ENCODE results near the gene SETD4.
"Not testable (repeated sequence)": the region's sequence is repeated elsewhere in the genome, so short reads cannot be mapped to it uniquely, and the experiment has no call there.

Gene SETD4, protein sequence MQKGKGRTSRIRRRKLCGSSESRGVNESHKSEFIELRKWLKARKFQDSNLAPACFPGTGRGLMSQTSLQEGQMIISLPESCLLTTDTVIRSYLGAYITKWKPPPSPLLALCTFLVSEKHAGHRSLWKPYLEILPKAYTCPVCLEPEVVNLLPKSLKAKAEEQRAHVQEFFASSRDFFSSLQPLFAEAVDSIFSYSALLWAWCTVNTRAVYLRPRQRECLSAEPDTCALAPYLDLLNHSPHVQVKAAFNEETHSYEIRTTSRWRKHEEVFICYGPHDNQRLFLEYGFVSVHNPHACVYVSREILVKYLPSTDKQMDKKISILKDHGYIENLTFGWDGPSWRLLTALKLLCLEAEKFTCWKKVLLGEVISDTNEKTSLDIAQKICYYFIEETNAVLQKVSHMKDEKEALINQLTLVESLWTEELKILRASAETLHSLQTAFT

DNA sequence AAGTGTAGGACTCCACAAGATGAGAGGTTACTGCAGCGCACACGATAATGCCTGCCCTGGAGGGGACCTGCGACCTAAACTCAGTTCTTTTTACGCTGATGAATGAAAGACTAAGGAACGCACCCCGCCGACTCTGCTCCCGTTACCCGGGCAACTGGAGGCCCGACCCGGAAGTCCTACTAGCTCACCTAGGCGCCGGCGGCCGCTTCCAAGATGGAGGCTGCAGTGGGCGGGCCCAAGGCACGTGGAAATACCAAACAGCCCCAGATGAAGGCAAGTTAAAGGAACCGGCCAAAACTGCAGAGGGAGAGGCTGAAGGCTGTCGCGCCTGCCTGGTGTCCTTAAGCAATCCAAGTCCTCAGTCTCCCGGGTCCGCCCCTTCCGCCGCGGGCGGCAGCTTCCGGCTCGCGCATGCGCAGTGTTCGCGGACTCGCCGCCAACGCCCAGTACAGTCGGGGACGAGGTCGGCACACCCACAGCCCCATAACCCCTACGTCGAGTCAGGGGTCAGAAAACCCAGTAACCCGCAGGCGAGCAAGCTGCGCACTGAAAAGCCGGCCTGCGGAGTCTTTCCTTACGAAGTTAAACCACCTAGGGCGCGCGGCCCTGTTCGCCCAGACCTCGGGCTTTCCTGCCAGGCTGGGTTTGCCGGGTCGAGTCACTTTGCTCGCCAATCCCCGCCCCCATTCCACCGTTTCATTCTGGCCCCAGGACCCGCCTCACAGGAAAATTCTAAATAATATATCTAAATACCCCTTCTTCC is at the start of gene SETD4:
TSS of gene SETD4 (minus strand) at position 368 of the 763 bp plus-strand sequence. CDS start 1,638 bp downstream, outside the sequence.
- DNase-seq, result peak; percentile 93

DNA sequence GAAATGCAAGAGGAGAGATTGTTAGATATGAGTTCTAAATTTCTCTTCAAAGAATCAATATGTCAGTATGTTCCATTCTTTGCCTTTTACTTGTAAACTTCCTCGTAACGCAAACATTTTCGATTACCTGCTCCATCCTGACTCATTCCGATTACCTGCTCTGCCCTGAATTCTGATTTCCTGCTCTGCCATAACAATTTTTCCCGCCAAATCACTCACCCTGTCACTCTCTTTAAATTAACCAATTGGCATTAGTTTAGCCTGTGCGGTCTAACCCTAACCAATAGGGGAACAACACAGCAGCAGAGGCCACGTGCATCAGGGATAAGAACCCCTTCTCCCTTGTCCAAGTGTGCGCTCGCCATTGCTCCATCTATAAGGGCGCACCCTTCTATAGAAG is 49.5 kb upstream of the SETD4 start:
- no peak for DNase-seq

DNA sequence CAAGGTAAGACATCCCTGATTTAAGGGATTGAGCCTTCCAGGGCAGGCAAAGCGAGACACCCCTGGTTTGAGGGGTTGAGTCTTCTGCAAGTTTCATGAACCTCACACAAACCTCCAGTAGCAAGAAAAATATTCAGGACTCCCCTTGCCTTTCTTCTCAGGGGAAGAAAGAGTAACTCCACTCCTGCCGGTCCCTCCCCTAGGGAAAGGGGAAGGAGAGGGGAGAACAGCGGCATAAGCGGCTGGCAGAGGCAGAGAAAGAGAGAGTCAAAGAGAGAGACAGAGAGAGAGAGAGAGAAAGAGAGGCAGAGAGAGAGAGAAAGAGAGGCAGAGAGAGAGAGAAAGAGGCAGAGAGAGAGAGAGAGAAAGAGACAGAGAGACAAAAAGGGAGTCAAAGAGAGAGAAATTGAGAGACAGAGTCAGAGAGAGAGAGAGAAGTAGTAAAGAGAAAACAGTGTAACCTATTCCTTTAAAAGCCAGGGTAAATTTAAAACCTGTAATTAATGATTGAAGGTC is 45.1 kb upstream of the SETD4 start:
- DNase-seq, result no peak

DNA sequence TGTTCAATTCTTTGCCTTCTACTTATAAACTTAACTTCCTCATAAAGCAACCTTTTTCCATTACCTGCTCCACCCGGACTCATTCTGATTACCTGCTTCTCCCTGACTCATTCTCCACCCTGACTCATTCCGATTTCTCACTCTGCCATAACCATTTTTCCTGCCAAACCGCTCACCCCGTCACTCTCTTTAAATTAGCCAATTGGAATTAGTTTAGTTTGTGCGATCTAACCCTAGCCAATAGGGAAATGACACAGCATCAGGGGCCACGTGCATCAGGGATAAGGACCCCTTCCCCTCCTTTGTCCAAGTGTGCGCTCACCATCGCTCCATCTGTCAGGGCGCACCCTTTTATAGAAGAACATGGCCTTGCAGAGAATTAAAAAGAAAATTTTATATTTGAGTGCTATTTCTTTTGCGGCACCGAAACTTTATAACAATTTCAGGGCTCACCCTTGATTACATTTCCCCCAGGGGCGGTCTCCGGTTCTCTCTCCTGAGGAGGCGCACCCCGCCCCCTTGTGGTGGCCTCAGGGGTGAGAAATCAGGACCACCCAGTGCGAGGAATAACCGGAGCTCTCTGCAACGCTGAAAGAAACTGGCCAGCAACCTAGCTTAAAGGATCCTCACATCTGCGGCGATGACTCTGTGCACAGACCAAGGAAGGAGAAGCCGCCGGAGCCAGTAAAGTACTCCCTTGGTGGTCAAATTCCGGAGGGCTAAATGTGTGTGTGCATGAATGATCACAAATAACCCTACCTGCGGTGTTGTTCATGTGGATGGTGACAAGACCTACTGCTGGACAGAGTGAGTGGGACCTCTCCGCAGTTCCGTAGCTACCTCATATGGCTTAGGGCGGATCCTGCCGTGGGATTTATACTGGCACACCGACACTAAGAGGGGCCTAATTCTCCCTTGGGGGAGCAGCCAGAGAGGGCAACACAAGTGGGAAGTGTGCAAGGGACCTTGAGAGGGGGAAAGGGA is 44.3 kb upstream of the SETD4 start:
- no peak for DNase-seq

DNA sequence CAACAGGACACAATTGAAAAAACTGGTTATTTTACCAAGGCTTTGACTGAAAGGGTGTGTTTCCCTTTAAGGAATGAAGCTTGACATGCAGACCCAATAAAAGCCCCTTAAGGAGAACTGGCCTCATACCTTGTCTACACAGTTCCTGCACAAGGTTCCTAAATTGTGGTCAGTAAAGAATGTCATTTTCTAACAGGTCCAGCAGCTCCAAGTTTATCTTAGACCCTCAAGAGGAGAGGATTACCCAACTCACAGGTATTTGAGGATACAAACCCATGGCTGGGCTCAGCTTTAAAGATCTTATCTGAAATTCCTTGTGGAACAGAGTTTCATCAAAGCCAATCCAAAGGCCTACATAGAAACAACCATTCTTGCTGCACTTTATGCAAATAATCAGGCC is 43.1 kb upstream of the SETD4 start:
- no peak for DNase-seq

DNA sequence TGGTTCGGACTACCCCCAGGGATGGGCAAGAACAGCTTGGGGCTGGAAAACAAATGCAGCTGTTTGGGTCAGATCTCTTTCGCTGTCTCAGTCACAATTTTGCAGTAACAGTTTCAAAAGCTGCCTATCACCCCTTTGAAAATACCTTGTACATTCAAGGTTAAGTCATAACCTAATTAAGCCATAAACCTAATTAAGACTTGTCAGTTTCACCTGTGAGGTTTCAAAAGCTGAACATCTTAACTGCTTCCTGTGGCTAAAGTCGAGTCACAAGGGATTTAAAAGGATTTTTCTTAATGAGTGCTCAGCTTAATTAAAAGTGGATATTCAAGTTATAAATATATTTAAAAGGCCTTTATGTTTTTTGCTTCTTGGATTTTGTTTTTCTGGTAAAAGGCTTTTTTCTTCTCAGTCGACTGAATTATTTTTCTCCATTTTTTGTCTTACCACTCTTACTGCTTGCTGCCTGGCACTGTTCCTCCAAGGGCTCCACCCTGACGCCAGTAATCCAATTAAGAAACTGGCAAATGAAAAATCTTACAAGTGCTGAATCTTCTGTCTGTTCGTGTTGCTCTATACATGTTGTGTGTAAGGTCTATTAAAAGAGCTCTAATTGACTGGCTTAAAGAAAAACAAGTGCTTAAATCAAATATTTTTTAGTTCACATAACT is 40.8 kb upstream of the SETD4 start:
- no peak for DNase-seq

DNA sequence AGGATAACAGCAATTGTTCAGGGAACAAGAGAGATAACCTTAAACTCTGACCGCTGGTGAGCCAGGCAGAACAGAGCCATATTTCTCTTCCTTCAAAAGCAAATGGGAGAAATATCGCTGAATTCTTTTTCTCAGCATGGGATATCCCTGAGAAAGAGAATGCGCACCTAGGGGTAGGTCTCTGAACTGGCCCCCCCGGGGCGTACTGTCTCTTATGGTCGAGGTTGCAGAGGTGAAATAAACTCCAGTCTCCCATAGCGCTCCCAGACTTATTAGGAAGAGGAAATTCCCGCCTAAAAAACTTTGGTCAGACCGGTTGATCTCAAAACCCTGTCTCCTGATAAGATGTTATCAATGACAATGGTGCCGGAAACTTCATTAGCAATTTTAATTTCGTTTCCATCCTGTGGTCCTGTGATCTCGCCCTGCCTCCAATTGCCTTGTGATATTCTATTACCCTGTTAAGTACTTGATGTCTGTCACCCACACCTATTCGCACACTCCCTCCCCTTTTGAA is 39.4 kb upstream of the SETD4 start:
- DNase-seq, result not testable (repeated sequence)

DNA sequence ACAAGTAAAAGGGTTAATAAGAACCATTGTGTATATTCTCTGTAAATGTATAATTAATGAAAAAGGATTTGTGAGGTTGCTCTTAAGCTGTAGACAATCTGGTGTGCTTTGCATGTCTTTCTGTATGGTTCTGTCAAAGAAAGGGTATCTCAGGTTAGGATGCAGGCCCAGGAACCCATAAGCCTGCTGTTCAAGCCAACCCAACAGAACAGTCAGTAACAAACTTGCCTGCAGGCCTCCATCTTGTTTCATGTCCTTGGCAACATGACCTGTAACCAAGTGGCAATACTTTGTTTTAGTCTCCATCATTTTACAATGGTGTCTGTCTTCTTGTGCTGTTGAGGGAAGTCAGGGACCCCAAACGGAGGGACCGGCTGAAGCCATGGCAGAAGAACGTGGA is 38.7 kb upstream of the SETD4 start:
- DNase-seq, result no peak

DNA sequence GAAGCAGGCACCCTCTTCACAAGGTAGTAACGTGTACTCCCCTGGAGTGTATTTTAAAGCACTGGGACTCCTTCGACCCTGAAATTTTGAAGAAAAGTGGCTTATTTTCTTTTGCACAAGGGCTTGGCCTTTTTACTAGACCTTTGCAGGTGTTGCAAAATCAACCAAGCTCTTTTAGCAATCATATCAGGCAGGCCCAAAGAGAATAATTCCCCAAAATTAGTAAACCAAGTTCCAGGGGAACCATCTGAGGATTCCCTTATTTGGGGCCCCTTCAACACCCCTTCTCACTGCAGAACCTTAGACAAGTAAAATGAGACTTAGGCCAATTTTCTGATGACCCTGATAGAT is 37.8 kb upstream of the SETD4 start:
- no peak for DNase-seq

DNA sequence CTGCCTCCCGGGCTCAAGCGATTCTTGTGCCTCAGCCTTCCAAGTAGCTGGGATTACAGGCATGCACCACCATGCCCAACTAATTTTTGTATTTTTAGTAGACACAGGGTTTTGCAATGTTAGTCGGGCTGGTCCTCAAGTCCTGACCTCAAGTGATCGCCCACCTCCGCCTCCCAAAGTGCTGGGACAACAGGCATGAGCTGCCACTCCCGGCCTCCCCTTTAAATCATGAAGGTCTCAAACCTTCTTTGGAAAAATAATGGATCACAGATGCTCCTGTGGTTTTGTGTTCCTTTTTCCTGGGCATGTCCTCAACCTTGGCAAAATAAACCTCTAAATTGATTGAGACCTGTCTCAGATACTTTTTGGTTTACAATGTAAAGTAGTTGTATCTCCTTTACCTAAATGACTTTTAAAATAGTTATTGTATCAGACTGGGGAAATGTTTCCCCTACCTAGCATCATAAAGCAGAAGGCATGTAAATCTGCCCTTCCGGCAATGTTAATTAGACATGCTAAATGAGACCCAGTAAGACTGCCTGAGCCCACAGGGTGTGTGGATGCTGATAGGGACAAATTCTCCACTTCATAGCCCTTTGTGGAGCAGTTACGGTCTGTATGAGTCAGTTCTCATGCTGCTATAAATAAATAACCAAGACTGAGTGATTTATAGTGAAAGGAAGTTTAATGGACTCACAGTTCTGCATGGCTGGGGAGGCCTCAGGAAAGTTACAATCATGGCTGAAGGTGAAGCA is 37.3 kb upstream of the SETD4 start:
- DNase-seq, result no peak

DNA sequence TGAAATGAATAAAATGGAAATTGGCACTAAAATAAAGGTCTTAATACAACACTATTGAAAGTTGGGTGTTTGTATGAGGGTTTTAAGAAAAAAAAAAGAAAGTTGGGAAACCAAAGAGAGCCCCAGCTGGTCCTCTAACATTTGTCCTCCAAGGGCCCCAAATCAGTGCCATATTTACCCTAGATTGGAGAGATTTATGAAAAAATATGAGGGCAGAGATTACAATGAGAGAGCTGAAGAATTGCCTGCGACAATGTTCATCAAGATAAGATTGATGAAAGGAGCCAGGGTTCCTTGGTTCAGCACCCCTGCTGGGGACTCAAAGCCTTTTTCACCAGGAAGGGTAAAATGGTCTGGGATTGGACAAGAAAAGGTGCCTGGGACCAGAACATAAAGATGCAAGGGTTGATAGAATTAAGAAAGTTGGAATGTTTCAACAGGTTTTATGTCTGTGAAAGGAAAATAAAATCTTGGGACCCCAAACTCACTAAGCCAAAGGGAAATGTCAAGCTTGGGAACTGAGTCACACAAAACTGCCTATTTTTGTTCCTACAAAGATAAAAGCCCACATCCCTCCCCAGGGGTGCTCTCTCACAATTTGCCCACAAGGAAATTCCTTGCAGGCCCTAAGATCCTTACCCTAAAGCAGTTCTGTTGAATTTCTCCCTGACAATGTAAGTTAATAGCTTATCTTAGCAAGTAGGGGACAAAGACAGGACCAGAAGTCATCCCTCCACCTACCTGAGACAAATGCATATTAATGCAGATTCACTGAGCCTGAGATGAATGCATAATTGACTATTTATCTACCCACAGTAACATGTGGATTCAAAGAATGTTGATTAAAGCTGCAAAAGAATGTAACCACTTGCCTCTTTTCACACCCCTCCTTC is 36.3 kb upstream of the SETD4 start:
- no peak for DNase-seq

DNA sequence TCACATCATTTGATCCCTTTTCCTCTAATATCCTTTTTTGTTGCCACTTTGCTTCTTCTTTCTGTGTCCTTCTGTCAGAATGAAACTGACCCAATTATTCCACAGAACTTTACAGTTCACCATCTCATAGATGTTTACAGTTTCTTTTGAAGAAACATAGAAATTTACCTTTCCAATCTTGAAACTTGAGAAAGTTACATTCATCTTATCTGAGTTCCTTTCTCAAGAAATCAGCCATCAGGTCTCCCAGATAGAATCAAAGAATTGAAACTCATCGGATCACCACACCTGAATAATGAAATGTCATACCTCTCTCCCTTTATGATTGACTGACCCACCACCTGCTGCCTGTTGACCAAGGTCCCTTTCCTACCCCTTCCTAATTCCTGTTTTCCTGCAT is 33.2 kb upstream of the SETD4 start:
- no peak for DNase-seq

DNA sequence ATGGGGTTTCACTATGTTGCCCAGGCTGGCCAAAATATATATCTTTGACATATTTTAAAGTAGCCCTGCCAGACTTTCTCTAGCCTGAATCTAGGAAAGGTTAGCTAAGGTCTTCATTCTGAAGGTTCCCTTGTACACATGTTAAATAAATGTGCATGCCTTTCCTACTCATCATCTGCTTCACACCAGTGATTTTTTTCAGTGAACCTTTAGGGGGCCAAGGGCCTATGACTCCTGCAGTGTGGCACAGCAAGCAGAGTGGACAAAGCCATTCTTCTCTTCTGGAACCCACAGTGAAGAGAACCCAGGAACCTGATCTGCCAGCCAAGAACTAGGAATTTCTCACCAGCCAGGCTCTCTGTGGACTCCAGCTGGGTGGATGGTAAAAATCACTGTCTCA is 32.4 kb upstream of the SETD4 start:
- DNase-seq, result no peak

DNA sequence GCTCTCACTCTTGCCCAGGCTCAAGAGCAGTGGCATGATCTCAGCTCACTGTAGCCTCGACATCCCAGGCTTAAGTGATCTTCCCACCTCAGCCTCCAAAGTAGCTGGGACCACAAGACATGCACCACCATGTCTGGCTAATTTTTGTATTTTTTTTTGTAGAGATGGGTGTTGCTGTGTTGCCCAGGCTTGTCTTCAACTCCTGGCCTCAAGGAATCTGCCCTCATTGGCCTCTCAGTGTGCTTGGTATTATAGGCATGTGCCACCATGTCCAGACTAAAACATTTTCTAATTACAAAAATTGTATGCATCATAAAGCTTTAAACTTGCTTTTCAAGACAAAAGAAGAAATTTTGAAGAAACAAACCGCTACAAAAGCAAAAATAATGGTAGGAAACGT is 29.6 kb upstream of the SETD4 start:
- DNase-seq, result no peak

DNA sequence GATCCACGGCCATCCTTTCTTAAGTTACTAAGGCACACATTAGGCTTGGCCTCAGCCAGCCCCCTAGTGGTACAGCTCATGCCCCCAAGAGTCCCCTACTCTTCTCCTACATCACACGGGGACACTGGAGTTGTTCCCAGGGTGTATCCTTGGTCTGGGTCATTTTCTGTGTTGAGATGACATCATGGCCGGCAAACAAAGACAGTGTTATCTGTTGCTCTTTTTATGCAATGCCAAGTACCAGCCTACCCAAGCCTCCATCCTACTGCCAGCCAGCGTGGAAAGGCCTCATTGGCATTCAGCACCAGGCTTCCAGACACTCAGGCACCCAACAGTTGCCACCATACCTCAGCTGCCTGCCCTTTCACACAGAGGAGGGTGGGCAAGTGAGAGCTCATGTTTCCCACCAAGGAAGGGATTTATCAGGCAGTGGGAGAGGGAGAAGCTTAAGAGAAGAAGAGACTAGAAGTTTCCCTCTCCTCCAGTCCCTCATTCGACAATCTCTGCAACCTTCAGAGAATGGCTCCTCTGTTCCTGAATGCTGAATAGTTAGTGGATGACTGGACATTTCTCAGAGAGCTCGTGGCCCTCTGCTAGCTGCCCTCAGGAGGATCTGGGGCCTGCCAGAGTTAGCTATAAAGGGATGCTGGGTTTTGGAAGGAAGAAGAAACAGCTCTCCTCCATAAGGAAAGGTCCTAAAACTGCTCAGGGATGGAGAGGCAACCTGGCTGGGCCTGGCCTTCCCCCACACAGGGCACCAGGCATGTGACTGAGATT is 27.2 kb upstream of the SETD4 start:
- no peak for DNase-seq

DNA sequence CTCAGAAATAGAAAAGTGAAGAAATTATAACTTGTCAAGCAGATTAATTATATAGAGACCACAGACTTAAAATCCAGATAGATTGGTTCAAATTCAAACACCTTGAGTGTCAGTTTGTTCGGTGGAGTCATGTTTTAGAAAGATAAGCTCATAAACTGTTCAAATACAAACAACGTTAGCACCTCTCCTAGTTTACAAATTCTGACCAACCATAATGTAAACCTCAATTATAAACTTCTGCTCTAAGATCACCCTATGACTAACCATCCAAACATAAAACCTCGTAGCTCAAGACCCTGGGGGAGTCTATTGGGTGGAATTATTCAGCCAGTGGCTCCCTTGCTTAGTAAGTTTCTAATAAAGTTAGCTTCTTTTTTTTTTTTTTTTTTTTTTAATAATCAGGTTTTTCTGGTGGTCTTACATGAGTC is 21.9 kb upstream of the SETD4 start:
- no peak for DNase-seq

DNA sequence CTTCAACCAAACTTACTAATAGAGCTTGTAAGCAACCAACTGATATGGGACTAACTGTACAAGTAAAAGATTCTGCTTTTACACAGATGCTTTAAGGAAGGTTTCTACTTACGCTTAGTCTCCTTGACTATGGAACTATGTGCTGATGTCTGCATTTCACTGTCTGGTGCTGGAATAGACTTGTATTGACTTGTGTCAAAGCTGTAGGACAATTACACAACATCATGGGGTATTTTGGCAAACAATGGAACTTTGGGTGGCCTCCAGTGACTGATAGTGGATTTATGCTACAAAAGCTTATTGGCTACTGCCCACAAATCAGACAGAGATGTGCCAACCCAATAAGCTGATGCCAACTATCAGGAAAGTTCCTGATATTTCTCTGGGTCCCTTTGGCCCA is 20.1 kb upstream of the SETD4 start:
- no peak for DNase-seq

DNA sequence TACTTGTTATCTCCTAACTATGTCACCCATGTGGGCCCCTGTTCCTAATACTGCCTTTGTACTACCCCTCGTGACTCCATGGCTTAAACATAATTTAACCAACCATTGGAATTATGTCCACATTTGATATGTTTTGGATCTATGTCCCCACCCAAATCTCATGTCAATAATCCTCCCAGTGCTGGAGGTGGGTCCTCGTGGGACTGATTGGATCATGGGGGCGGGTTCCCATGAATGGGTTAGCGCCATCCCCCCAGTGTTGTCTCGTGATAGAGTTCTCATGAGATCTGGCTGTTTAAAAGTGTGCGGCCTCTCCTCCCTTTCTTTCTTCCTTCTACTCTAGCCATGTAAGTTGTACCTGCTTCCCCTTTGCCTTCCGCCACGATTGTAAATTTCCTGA is 19.3 kb upstream of the SETD4 start:
- DNase-seq, result no peak

DNA sequence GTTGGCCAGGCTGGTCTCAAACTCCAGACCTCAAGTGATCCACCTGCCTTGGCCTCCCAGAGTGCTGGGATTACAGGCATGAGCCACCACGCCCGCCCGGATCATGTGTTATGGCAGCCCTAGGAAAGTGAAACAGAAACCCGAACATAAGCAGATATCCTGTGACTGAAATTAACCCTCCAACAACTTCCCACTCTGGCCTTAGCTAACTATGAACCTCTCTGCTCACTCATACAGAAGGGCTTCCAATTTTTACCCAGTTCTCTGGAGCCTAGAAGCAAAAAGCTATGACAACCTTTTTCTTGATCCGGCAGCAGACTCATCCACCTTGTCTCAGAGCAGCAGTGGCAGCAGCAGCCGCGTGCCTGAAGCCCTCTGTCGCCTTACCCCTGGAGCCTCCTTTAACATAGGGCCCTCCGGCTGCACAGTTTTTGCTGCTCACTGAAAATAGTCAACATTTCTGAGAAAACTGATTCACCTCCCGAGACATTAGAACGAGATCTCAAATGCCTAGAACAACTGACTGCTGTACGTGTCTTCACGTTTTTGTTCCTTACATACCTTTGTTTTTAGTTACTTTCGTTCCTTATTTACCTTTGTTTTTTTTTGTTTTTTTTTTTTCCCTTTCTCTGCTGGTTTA is 18.8 kb upstream of the SETD4 start:
- no peak for DNase-seq
